SH-SY5Y (cell line): ENCODE data around the gene GAD2.

Experiments
- GATA2 ChIP-seq: IDR thresholded peaks from 2 replicates; pipeline ENCODE4 v1.6.1; 2011; ENCODE audit warnings: mild to moderate bottlenecking, low read depth, low read length
- GATA3 ChIP-seq: IDR thresholded peaks from 2 replicates; pipeline ENCODE4 v1.6.1; 2011; ENCODE audit warnings: low read depth, mild to moderate bottlenecking, low read length, moderate library complexity

- TF ChIP-seq GATA2 (no peak), GATA3 (no peak)
These were observed 39.2 kb upstream of the GAD2 start for GRCh38 chr10:26177341-26177740.
